ENCODE data around the gene PCSK4. TPM values are rescaled to one million over a fixed set of nuclear protein-coding genes. Genes with fewer than 3 reads are reported as not detected.
A peak's percentile ranks its signal among the peaks of the same experiment; 100 is the strongest.

PCSK4 gene
- total RNA-seq, 6 experiments from 2014 or later: 0.34 to 1.2 (median 0.98) TPM

DNA sequence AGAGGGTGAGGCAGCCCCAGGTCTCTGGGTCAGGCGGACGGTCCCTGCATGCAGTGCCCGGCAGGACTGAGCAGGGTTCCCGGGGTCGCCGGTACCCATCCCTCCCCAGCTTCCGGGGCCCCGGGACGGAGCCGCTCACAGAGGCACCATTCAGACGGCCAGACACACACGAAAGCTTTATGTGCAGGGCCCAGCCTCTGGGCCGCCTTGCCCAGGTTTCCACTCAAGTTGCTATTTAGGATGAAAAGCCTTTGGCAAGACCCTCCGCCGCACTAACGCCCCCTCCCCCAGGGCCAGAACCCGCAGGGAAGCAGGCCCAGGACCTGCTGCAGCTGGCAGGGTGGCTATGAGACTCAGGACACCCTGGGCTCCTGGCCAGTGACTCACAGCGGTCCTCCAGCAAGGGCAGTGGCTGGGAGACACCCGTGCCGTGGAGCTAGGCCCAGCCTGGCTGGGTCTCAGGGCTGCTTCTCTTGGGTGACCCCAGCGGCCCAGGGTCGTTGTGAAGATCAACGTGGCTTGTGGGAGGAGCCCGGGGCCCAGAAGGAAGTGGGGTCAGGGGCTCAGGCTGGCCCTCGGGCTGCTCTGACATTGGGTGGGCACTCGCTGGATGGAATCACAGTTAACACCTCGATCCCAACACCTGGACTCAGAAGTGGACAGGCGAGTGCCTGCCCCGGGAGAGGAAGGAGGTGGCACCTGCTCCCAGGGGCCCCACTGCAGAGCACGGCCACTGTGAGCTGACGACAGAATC, 16.0 kb downstream of the PCSK4 start:
- peaks cover 8% of the 10 kb centered on the region for H3K4me1 Mint-ChIP-seq (ENCODE audit: low read depth)
- no peak overlapping the region for H3K4me3 Mint-ChIP-seq
- DNase-seq: no peak
- no peaks in the 10 kb centered on the region for H3K9me3 Mint-ChIP-seq
- TF ChIP-seq, protein P1, sequence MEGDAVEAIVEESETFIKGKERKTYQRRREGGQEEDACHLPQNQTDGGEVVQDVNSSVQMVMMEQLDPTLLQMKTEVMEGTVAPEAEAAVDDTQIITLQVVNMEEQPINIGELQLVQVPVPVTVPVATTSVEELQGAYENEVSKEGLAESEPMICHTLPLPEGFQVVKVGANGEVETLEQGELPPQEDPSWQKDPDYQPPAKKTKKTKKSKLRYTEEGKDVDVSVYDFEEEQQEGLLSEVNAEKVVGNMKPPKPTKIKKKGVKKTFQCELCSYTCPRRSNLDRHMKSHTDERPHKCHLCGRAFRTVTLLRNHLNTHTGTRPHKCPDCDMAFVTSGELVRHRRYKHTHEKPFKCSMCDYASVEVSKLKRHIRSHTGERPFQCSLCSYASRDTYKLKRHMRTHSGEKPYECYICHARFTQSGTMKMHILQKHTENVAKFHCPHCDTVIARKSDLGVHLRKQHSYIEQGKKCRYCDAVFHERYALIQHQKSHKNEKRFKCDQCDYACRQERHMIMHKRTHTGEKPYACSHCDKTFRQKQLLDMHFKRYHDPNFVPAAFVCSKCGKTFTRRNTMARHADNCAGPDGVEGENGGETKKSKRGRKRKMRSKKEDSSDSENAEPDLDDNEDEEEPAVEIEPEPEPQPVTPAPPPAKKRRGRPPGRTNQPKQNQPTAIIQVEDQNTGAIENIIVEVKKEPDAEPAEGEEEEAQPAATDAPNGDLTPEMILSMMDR (IDR thresholded peaks at IDR 0.05): no peak
- H3K27ac Mint-ChIP-seq: no peak overlapping the region
- H3K27me3 Mint-ChIP-seq (ENCODE audit: insufficient read depth): peaks cover 9% of the 10 kb centered on the region
- H3K36me3 Mint-ChIP-seq (ENCODE audit: low read depth): no peaks in the 10 kb centered on the region; the same call in 1 of the 2 replicates

DNA sequence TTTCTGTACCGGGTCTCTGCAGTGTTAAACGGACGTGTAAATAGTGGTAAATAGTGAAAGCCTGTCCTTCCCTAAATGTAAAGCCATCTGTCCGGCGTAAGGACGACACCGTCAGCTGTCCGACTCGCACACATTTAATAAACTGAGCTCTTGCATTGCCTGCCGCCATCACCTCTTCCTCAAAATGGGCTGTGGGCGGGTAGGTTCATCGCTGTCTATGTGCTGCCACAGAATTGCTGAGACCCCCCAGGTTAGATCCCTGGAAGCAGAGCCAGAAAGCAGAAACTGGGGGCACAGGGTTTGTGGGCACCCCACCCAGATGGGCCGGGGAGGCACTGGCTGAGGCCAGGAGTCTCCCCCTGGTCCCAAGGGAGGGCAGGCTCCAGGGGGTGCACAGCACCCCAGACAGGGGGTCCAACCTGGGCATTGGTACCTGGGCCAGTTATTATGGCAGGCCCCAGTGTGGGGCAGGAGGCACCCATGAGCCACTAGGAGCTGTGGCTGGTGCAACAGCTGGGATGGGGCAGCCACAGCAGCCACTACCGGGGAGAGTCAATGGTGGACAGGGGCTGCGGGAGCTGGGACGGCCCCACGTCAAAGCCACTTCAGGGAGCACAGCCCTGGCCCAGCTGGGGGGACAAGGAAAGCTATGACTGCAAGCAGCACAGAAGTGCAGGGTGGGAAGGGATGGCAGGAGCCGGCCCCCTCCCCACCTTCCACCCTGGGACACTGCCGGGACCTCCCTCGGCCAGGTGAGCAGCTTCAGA, 16.9 kb downstream of the PCSK4 start:
- DNase-seq: no peak
- Mint-ChIP-seq H3K36me3 (ENCODE audit: low read depth) (no peaks in the 10 kb centered on the region), H3K4me3 (no peak overlapping the region), H3K27ac (no peak overlapping the region), H3K27me3 (ENCODE audit: insufficient read depth) (peaks cover 8% of the 10 kb centered on the region), H3K4me1 (ENCODE audit: low read depth) (0 out of 2 replicates have a peak, but pooled peaks cover 5% of the 10 kb centered on the region), H3K9me3 (no peaks in the 10 kb centered on the region)
- TF ChIP-seq, protein P1 (IDR thresholded peaks at IDR 0.05): no peak

DNA sequence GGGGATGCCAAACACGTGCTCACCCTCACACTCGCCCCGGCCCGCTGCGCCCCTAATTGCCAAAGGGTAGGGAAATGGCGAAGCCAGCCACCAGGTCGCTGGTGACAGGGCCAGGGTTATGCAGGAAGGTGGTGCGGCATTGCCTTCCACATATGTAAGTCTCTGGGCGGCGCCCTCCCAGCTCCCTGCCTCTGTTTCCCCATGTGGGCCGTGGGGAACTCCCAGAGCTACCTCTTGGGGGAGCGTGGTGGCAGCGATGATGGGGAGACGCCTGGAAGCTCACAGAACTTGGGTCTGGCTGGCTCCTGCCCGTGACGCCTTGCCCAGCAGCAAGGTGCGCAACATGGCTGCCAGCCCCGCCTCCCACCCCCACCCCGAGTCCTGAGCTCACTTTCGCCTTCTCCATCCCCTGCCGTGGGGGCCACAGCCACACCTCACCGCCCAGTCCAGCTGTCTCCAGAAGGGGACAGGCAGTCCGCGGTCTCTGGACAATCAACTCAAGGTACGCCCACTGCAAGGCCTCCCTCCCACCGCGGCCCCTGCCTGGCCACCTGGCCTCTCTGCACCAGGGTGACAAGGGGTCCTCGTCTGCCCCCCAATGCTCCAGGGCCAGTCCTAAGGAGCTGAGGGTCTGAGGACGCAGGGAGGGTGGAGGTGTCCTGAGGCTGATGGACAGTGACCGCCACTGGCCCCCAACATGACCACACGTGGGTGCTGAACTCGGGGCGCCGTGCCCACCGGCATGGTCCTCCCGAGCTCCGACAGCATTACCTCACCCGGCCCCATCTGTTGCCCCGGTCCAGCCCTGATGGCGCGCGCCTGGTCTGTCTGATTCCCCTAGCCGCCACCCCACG, 17.7 kb downstream of the PCSK4 start:
- Mint-ChIP-seq H3K4me1 (ENCODE audit: low read depth) (0 out of 2 replicates have a peak, but pooled peaks cover 4% of the 10 kb centered on the region), H3K4me3 (no peak overlapping the region), H3K36me3 (ENCODE audit: low read depth) (no peaks in the 10 kb centered on the region), H3K9me3 (no peaks in the 10 kb centered on the region), H3K27me3 (ENCODE audit: insufficient read depth) (peaks cover 8% of the 10 kb centered on the region), H3K27ac (no peak overlapping the region)
- no peak for DNase-seq
- TF ChIP-seq, protein P1 (IDR thresholded peaks at IDR 0.05): no peak

DNA sequence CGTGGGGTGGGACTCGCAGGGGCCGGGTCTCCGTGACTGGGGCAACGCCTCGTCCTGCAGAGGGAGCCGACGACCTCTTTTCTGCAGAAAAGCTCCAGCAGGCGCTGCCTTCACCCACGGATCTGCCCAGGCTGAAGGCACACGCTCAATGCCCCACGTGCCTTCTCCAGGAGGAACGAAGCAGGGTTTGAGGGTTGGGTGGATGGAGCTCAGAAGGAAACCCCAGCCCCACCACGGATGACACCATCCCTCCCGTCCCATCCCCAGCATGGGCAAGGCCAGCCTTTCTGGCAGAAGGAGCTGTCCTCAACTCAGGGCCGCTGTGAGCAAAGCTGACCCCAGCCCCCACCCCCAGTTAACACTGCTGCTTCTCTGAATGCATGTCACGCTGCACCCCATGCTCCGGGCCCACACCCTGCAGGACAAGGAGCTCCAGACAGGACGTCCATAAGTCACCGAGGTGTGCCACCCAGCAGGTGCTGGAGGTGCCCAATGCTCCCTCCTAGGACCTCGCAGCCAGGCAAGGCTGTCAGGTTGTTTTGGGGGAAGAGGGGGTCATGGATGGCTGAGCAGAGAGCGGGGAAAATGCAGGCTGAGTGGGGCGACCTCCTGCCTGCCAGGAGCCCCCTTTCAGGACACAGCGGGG, 18.5 kb downstream of the PCSK4 start:
- H3K27ac Mint-ChIP-seq: no peak overlapping the region
- H3K4me3 Mint-ChIP-seq: peak overlapping the region; percentile 55
- TF ChIP-seq, protein P1 (IDR thresholded peaks at IDR 0.05): no peak; the same call in 1 of the 2 replicates
- peaks cover 8% of the 10 kb centered on the region for H3K27me3 Mint-ChIP-seq (ENCODE audit: insufficient read depth)
- DNase-seq: peak; percentile 31
- H3K36me3 Mint-ChIP-seq (ENCODE audit: low read depth): no peaks in the 10 kb centered on the region
- H3K4me1 Mint-ChIP-seq (ENCODE audit: low read depth): no peaks in the 10 kb centered on the region
- no peaks in the 10 kb centered on the region for H3K9me3 Mint-ChIP-seq

DNA sequence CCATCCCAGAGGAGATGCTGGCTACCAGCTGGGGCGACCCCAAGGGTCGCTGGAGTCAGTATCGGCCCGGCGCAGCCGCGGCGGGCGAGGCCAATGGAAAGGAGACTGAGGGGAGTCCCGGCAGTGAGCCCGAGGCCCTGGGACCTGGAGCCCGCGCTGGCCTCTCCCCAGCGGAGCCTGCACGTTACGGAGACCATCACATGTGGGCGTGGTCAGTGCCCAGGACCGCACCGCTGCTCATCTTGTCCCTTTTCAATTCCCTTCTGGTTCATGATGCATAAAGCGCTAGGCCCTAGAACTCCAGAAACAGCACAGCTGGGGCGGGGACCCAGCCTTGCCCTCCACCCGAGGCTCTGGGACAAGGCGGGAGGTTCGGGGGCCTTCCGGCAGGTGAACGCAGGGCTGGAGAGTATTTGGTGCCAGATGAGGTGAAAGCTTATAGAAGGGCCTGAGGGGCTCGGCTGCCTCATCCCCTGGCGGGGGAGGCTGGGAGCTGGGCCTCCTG, 19.1 kb downstream of the PCSK4 start:
- no peaks in the 10 kb centered on the region for H3K4me1 Mint-ChIP-seq (ENCODE audit: low read depth)
- no peaks in the 10 kb centered on the region for H3K36me3 Mint-ChIP-seq (ENCODE audit: low read depth)
- no peaks in the 10 kb centered on the region for H3K9me3 Mint-ChIP-seq
- TF ChIP-seq, protein P1 (IDR thresholded peaks at IDR 0.05): peak; percentile 54; the same call in 1 of the 2 replicates
- H3K27me3 Mint-ChIP-seq (ENCODE audit: insufficient read depth): peaks cover 8% of the 10 kb centered on the region
- no peak for DNase-seq
- peak overlapping the region; percentile 55 for H3K4me3 Mint-ChIP-seq
- no peak overlapping the region for H3K27ac Mint-ChIP-seq
